Prostate gland (tissue), 2 donors: Measurements from ENCODE around the gene TRA2B.

ENCODE experiments used
- CTCF ChIP-seq, 4 experiments: fragments of 200-600 bp in 2 of 4; fragments of 450-650 bp in 2 of 4; sonication (generic) in 2 of 4; IDR thresholded peaks; 1 replicate in 3 of 4; 2 replicates in 1 of 4; pipeline ENCODE4 v1.5.1; 2016 to 2019; ENCODE audit warnings: antibody characterized with exemption in 4 of 4, mild to moderate bottlenecking in 2 of 4, moderate library complexity in 2 of 4
- POLR2A ChIP-seq: fragments of 450-650 bp; IDR thresholded peaks from one replicate; pipeline ENCODE4 v1.6.1; 2016; ENCODE audit warnings: antibody characterized with exemption, mild to moderate bottlenecking
- POLR2AphosphoS5 ChIP-seq: sonication (generic); formaldehyde crosslinking; IDR thresholded peaks from one replicate; pipeline ENCODE4 v1.6.1; 2017; ENCODE audit warnings: antibody characterized with exemption

- TF ChIP-seq CTCF (IDR thresholded peaks at IDR 0.05) (no peak), POLR2A (no peak), POLR2AphosphoS5 (no peak)
These were observed 10.5 kb upstream of the TRA2B start for GRCh38 chr3:185948292-185948691.
